GM19238 (cell line): ENCODE measurements around the gene PHKB.
A peak's percentile ranks its signal among the peaks of the same experiment; 100 is the strongest.
"Not testable (repeated sequence)": the region's sequence is repeated elsewhere in the genome, so short reads cannot be mapped to it uniquely, and the experiment has no call there.

Experiments
- DNase-seq: peaks from one replicate; pipeline ENCODE4 v3.0.0; 2011; ENCODE audit warnings: low spot score; ENCODE audit not compliant: insufficient read length

PHKB gene

GRCh38 chr16:47460711-47461597 lies at the start of gene PHKB, which contains the start of gene ITFG1:
PHKB (plus strand) TSS chr16:47461331; CDS start chr16:47461351, 20 bp downstream.
ITFG1 (minus strand) TSS chr16:47461063; CDS start chr16:47461045, 18 bp downstream.
- DNase-seq = peak; percentile 64

GRCh38 chr16:47413041-47413440 lies 48.1 kb upstream of the PHKB start:
- no peak for DNase-seq

- no peak for DNase-seq
Measured at GRCh38 chr16:47416869-47417268, 44.3 kb upstream of the PHKB start.

- no peak for DNase-seq
Measured at GRCh38 chr16:47424846-47425245, 36.3 kb upstream of the PHKB start.

- no peak for DNase-seq
Measured at GRCh38 chr16:47426806-47427205, 34.3 kb upstream of the PHKB start.

- no peak for DNase-seq
Measured at GRCh38 chr16:47431960-47432359, 29.2 kb upstream of the PHKB start.

GRCh38 chr16:47434274-47434673 lies 26.9 kb upstream of the PHKB start:
- DNase-seq = not testable (repeated sequence)

GRCh38 chr16:47440066-47440465 lies 21.1 kb upstream of the PHKB start:
- DNase-seq = not testable (repeated sequence)

- not testable (repeated sequence) for DNase-seq
Measured at GRCh38 chr16:47442884-47443283, 18.2 kb upstream of the PHKB start.

- DNase-seq = no peak
Measured at GRCh38 chr16:47446431-47446830, 14.7 kb upstream of the PHKB start.

GRCh38 chr16:47448830-47449575 lies 12.1 kb upstream of the PHKB start:
- DNase-seq = no peak

- no peak for DNase-seq
Measured at GRCh38 chr16:47449788-47450187, 11.3 kb upstream of the PHKB start.

GRCh38 chr16:47458331-47458730 lies 2.8 kb upstream of the PHKB start:
- DNase-seq = no peak

- no peak for DNase-seq
Measured at GRCh38 chr16:47459603-47460002, 1.5 kb upstream of the PHKB start.

- no peak for DNase-seq
Measured at GRCh38 chr16:47460359-47460710, 796 bp upstream of the PHKB start.

GRCh38 chr16:47461598-47462266 lies 601 bp downstream of the PHKB start:
- DNase-seq = no peak

GRCh38 chr16:47463771-47464624 lies 2.9 kb downstream of the PHKB start:
- no peak for DNase-seq

- no peak for DNase-seq
Measured at GRCh38 chr16:47465919-47466630, 4.9 kb downstream of the PHKB start.

GRCh38 chr16:47467501-47467900 lies 6.4 kb downstream of the PHKB start:
- DNase-seq = no peak

GRCh38 chr16:47468070-47468689 lies 7.0 kb downstream of the PHKB start:
- DNase-seq = not testable (repeated sequence)
